Adrenal gland (tissue), 12 donors: ENCODE measurements around the gene MPI. TPM values are rescaled to one million over a fixed set of nuclear protein-coding genes. Genes with fewer than 3 reads are reported as not detected.

Experiments used
- DNase-seq, 7 donors: peaks; one replicate each; pipeline ENCODE4 v3.0.0-alpha.2; 2019 to 2020
- H3K27ac ChIP-seq, 5 donors: fragments of 200-600 bp; sonication (generic) in 4 of 5; 1 replicate in 3 of 5; 2 replicates in 2 of 5; pipeline versions ENCODE4 v1.5.1 to v1.8.0; 2016 to 2020; ENCODE audit warnings: mild to moderate bottlenecking in 1 of 5
- H3K27me3 ChIP-seq: fragments of 200-600 bp; 2 replicates; pipeline ENCODE4 v1.8.0; 2021
- H3K36me3 ChIP-seq, 2 donors: fragments of 200-600 bp; replicated peaks in 1 of 2; 1 replicate in 1 of 2; 2 replicates in 1 of 2; pipeline versions ENCODE4 v1.5.1 to v1.8.0; 2018 to 2022
- H3K4me1 ChIP-seq, 2 donors: fragments of 200-600 bp; replicated peaks in 1 of 2; 1 replicate in 1 of 2; 2 replicates in 1 of 2; pipeline versions ENCODE4 v1.5.1 to v1.8.0; 2018 to 2021
- H3K4me3 ChIP-seq, 4 donors: fragments of 200-600 bp; sonication (generic) in 3 of 4; one replicate each; pipeline ENCODE4 v1.5.1; 2016 to 2018
- H3K9me3 ChIP-seq, 3 donors: fragments of 200-600 bp; sonication (generic) in 1 of 3; replicated peaks in 1 of 3; 1 replicate in 2 of 3; 2 replicates in 1 of 3; pipeline versions ENCODE4 v1.5.1 to v1.8.0; 2016 to 2021
- POLR2A ChIP-seq, 2 donors: fragments of 450-650 bp; IDR thresholded peaks; one replicate each; pipeline ENCODE4 v1.6.1; 2017; ENCODE audit warnings: antibody characterized with exemption in 2 of 2, mild to moderate bottlenecking in 2 of 2, moderate library complexity in 1 of 2
- WGBS, 4 donors: extraction: QIAGEN DNeasy Blood & Tissue Kit in 2 of 4; methylation state at CpG; one replicate each; pipeline versions ENCODE4 v1.1.5 to v1.1.7; 2013 to 2017; 5-methylcytosine and 5-hydroxymethylcytosine counted together
- intact Hi-C, 2 donors: fragments of 100-400 bp; cut with DNase I; formaldehyde crosslinking; loops; one replicate each; pipeline versions ENCODE4 v1.14.1 to v1.15.0; 2022 to 2023
- polyA plus RNA-seq, 3 donors: library from polyadenylated mRNA; stranded (reverse); fragments of 200-250 nt in 2 of 3; fragments of 350-450 nt in 1 of 3; fragmentation: Illumina TruSeq in 1 of 3; extraction: RNeasy Lipid Tissue Mini Kit (QIAGEN cat#74804) in 1 of 3; gene quantifications; one replicate each; pipeline ENCODE4 v1.2.3, GENCODE V29; 2013 to 2014
- total RNA-seq, 9 donors: library from RNA; depleted of rRNA in 4 of 9; stranded (reverse); fragments of >200 nt in 4 of 9; fragments of 120-200 nt in 1 of 9; fragmentation: NEBNext Ultra II Directional in 1 of 9; extraction: Animal tissue kit (Norgen Biotek cat#: 25700) in 1 of 9; gene quantifications; one replicate each; pipeline versions ENCODE4 v1.1.0 to v1.2.4, GENCODE V29; 2013 to 2023
- TF ChIP-seq, protein P1 (sequence below), 6 experiments: fragments of 450-650 bp in 4 of 6; fragments of 200-600 bp in 2 of 6; sonication (generic) in 1 of 6; IDR thresholded peaks; 1 replicate in 5 of 6; 2 replicates in 1 of 6; pipeline versions ENCODE4 v1.5.1 to v1.8.0; 2016 to 2021; ENCODE audit warnings: antibody characterized with exemption in 6 of 6, mild to moderate bottlenecking in 2 of 6, moderate library complexity in 1 of 6
- donor health status: healthy with polysubstance abuse.
- donor health status: Bipolar disorder and iron deficiency.
- donor health status: DM: yes; HTN: yes; CAD: no.
- donor health status: DM: no; HTN: no; CAD: no.
- donor health status: DM: no; HTN: no; CAD: no.
- donor health status: DM: yes; HTN: yes; CAD: no.

MPI gene
- total and polyA plus RNA-seq, 12 donors = 26.2 to 218 (median 105) TPM

DNA sequence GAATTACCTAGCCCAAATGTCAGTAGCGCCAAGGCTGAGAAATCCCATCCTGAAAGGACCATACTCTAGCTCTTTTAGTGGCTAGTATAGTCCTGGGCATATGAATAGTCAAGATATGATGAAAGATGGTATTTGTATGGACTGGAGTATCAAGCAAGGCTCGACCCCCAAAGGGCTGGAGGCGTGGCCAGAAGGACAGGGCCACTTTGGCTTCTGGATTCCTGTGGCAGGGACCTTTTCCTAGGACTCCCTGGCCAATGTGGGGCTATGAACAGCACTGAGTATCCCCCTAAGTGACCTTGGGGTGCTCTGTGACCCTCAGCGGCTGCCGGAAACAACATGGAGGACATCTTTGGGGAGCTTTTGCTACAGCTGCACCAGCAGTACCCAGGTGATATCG lies 6.0 kb downstream of the MPI start:
- no peak overlapping the region for H3K4me3 ChIP-seq
- no peaks in the 10 kb centered on the region for H3K27me3 ChIP-seq
- no peak overlapping the region for H3K27ac ChIP-seq
- no peak for TF ChIP-seq POLR2A (IDR thresholded peaks at IDR 0.05)
- TF ChIP-seq, protein P1, sequence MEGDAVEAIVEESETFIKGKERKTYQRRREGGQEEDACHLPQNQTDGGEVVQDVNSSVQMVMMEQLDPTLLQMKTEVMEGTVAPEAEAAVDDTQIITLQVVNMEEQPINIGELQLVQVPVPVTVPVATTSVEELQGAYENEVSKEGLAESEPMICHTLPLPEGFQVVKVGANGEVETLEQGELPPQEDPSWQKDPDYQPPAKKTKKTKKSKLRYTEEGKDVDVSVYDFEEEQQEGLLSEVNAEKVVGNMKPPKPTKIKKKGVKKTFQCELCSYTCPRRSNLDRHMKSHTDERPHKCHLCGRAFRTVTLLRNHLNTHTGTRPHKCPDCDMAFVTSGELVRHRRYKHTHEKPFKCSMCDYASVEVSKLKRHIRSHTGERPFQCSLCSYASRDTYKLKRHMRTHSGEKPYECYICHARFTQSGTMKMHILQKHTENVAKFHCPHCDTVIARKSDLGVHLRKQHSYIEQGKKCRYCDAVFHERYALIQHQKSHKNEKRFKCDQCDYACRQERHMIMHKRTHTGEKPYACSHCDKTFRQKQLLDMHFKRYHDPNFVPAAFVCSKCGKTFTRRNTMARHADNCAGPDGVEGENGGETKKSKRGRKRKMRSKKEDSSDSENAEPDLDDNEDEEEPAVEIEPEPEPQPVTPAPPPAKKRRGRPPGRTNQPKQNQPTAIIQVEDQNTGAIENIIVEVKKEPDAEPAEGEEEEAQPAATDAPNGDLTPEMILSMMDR (IDR thresholded peaks at IDR 0.05) = no peak
- DNase-seq = no peak
- peaks cover 0 to 54% of the 10 kb centered on the region in 2 donors for H3K36me3 ChIP-seq
- intact Hi-C loops = loop anchor here in 1 of 2 donors (10.0 kb wide), 1 partner anchor 51 kb away; the partner anchor contains the start of gene ULK3
- peaks cover 13 to 19% of the 10 kb centered on the region in 2 donors for H3K4me1 ChIP-seq
- 91 to 96% (median 95%) methylated on average over 4 to 6 of the region's 6 CpGs for WGBS, 4 donors
- no peaks in the 10 kb centered on the region for H3K9me3 ChIP-seq

DNA sequence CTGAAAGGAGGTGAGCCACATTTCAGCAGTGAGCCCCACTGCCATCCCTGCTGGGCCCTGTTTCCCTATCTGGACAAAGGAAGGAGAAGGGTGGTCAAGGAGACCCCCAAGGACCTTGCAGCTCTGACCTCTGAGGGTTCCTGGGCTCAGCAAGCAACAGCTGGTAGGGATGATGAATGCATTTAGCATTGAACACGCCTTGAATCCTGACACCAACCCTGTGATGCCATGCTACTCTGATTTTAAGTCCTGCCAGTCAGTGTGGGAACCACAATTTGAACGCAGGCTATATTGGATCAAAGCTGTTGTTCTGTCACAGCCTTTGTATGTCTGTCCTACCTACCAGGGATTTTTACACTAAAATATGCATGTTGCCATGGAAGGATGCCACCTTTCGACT lies 6.5 kb downstream of the MPI start:
- intact Hi-C loops = loop anchor here in 1 of 2 donors (10.0 kb wide), 1 partner anchor 52 kb away; the partner anchor contains the start of gene ULK3
- peaks cover 0 to 57% of the 10 kb centered on the region in 2 donors for H3K36me3 ChIP-seq

DNA sequence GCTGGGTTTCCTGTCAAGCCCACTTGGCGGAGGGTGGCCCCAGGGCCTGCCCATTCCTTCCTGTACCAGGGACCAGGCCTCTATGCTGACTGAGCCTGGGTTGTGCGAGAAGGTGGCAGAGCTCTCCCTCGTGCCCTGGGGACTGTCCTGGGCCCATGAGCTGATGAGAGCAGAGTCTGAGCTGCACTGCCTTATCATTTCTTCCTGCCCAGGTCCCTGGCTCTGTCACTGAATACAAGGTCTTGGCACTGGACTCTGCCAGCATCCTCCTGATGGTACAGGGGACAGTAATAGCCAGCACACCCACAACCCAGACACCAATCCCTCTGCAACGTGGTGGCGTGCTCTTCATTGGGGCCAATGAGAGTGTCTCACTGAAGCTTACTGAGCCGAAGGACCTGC lies 7.5 kb downstream of the MPI start:
- no peak for DNase-seq
- Histone ChIP-seq H3K9me3 (no peaks in the 10 kb centered on the region), H3K27me3 (no peaks in the 10 kb centered on the region), H3K4me1 (peaks cover 1 to 8% of the 10 kb centered on the region in 2 donors), H3K27ac (no peak overlapping the region), H3K36me3 (peaks cover 0 to 56% of the 10 kb centered on the region in 2 donors), H3K4me3 (no peak overlapping the region)
- TF ChIP-seq POLR2A (IDR thresholded peaks at IDR 0.05) = no peak
- TF ChIP-seq, protein P1 (IDR thresholded peaks at IDR 0.05) = no peak
- WGBS, 4 donors = 68 to 100% (median 72%) methylated on average over 1 to 6 of the region's 6 CpGs
- intact Hi-C loops = loop anchor here in 1 of 2 donors (10.0 kb wide), 1 partner anchor 52 kb away; the partner anchor contains the start of gene ULK3

More for the DNA sequence above, 6.5 kb downstream of the MPI start:
- H3K27me3 ChIP-seq = no peaks in the 10 kb centered on the region
- TF ChIP-seq, protein P1 (IDR thresholded peaks at IDR 0.05) = no peak
- no peak for TF ChIP-seq POLR2A (IDR thresholded peaks at IDR 0.05)
- DNase-seq = no peak
- H3K4me3 ChIP-seq = no peak overlapping the region
- no peaks in the 10 kb centered on the region for H3K9me3 ChIP-seq
- peaks cover 11 to 17% of the 10 kb centered on the region in 2 donors for H3K4me1 ChIP-seq
- 87 to 93% (median 91%) methylated on average over 3 of the region's 3 CpGs for WGBS, 4 donors
- no peak overlapping the region for H3K27ac ChIP-seq

DNA sequence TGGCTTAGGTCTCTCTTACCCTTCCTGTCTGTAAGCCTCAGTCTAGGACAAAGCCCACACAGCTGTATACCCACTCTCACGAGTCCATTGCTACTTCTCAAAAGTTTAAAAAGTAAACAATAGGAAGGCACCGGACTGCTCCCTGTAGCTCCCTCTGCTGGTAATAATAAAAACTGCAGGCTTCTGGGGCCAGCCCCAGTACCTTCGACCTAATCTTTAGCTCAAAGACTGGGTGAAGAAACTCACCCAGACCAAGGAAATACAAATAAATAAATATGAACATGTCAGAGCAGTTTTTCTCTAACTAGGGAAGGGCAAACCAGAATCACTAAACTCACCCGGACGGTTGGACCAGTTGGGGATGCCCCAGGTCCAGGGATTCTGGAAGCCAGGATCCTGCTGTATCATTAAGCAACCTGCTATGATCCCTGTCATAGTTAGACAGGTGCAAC lies 11.8 kb downstream of the MPI start:
- Histone ChIP-seq H3K27ac (no peak overlapping the region), H3K4me1 (peaks cover 6 to 27% of the 10 kb centered on the region in 2 donors), H3K27me3 (no peaks in the 10 kb centered on the region), H3K36me3 (peaks cover 0 to 57% of the 10 kb centered on the region in 2 donors), H3K9me3 (no peaks in the 10 kb centered on the region), H3K4me3 (no peak overlapping the region)
- peak; percentile 36 to 84 (median 60) for DNase-seq
- TF ChIP-seq POLR2A (IDR thresholded peaks at IDR 0.05) = no peak
- TF ChIP-seq, protein P1 (IDR thresholded peaks at IDR 0.05) = peak; percentile 68 to 95 (median 85)
- intact Hi-C loops = no loop called here
- WGBS, 4 donors = 14 to 19% (median 17%) methylated on average over 5 of the region's 5 CpGs
